HG03159 (cell line): ENCODE results near the gene MMP24.

Experiments used
- ATAC-seq: cut with Tn5 transposase; IDR thresholded peaks from one replicate; pipeline ENCODE4 v1.9.1; 2021; ENCODE audit warnings: mild to moderate bottlenecking, moderate library complexity; ENCODE audit not compliant: unreplicated experiment

Gene MMP24

DNA sequence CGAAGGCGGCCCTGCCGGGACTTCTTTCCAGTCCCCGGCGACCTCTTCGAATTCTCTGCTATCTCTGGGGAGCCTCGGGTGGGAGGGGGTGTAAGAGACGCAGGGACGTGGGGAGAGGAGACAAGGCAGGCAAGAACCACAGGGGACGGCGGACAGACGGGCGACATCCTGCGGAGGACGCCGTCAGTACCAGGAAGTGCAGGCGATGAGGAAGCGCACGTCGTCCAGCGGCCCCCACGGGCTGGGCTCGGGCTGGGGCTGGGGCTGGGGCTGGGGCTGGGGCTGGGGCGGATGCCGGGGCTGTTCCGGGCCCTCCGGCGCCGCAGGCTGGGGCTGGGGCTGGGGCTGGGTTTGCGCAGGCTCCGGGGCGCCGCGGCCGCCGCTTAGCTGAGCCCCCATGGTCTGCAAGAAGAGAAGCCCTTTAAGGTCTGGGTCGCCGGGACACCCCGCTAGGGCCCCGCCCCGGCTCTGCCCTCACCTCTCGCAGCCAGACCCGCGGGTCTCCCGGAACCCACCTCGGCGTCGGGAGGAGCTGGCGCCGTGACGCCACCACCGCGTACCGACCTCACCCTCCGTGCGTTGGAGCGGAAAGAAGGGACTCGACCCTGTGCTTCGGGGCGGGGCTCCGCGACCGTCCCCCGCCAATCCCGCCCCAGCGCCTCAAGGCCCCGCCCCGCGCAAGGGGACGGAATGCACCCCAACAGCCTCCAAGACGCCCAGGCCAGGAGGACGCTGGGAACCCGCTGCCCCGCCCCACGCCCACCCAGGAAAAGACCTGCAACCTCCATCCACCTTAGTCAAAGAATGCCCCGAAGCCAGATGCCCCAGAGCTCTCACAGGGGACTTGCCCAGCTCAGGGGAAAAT is 51.3 kb downstream of the MMP24 start, which contains the start of gene MMP24OS:
Gene MMP24OS (minus strand): TSS at position 592 of the 865 bp plus-strand sequence. CDS start 193 bp downstream, at position 399.
- ATAC-seq = peak; percentile 85

DNA sequence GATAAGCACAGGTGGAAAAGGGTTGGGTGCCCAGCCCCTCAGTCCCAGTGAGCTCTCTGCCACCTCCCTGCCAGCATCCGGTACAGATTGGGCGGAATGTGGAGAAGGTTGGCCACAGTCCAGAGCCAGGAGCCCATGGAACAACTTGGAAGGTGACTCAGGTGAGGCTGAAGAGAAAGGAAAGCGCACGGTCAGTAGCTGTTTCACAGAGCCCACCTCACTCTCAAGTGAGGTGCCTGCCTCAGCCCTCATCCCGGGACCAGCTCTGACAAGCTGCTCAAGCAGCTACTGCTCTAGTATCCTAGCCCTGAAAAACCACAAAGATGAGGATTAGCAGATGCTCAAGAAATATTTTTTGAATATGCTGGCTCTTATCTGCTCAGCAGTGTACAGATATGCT is 52.5 kb downstream of the MMP24 start:
- no peak for ATAC-seq

DNA sequence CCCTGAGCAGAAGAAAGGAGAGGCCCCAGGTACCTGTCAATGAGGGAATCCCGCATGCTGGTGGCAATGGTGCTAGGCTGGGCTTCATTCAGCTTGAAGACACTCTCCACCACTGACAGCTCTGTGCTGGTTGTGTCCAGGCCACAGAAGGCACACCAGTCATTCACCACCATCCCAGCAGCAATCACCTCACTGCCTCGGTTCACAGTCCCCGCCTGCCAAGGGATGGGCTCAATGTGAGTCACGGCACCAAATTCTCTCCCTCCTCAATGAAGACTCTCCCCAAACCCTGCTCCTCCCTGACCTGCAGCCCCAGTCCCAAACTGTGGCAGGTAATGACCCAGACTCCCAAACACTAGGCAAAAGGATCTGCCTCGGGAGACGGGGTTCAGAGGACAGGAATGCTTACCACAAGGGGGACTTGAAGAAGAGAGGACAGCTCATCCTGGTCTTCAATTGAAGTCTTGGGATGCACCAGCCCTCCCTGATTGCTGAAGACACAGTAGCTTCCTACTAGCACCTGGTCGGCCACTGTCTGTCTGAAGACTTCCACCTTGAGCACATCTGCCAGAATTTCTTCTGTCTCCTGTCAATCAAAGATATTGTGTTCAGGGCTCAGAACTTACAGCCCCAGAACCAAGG is 53.2 kb downstream of the MMP24 start:
- no peak for ATAC-seq

DNA sequence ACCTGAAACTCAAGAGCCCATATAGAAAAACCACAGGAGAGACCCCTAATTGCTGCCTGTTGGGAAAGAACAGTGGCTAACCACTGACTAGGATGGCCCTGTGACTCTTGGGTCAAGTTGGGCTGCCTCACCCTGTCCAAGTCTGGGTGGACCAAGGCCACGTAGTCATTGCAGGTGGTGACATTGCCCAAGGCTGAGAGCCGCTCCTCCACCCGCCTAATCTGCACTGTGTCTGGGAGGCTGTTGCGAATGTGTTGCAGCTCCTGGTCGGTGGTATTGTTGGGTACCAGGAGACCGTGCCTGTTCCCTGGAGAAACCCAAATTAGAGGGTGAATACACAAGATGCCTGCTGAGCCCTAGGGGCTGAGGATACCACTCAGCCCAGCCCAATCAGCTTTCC is 54.0 kb downstream of the MMP24 start:
- ATAC-seq = no peak

DNA sequence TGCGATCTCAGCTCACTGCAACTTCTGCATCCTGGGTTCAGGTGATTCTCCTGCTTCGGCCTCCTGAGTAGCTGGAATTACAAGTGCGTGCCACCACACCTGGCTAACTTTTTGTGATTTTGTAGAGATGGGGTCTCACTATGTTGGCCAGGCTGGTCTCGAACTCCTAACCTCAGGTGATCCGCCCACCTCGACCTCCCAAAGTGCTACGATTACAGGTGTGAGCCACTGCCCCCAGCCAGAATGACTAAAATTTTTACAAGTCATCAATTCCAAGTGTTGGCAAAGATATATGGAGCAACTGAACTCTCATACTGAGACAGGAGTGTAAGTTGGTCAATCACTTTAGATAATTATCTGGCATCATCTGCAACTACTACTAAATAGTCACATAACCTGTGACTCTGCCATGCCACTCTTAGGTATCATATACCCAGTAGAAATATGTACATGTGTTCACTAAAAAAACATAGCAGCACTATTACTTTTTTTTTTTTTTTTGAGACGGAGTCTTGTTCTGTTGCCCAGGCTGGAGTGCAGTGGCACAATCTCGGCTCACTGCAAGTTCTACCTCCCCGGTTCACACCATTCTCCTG is 55.1 kb downstream of the MMP24 start:
- ATAC-seq = no peak

DNA sequence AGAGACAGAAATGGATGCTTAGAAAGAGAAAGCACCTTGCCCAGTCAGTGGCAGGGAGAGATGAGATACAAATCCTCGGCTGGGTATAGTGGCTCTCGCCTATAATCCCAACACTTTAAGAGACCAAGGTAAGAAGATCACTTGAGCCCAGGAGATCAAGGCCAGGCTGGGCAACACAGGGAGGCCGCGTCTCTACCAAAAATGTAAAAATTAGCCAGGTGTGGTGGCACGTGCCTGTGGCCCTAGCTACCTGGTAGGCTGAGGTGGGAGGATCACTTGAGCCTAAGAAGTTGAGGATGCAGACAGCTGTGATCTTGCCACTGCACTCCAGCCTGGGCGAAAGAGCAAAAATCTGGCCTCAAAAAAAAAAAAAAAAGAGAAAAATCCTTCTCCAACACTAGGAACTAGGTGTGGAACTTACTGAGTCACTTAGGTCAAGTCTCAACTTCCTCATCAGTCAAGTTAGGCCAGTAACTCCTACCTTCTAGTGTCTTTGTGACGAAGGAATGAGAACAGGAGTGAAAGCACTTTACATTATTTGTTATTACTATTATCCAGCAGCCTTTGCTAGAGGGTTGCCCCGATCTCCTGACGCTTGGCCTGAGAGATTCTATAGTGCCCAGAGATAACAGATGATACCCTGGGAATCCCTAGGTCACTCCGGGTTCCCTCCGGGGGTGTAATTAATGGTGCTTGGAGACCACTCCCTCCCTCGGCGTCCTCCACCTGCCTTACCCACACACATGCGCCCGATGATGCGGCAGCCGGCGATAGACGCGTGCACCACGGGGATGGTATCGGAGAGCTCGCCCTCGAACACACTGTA is 57.2 kb downstream of the MMP24 start:
- ATAC-seq = peak; percentile 17

DNA sequence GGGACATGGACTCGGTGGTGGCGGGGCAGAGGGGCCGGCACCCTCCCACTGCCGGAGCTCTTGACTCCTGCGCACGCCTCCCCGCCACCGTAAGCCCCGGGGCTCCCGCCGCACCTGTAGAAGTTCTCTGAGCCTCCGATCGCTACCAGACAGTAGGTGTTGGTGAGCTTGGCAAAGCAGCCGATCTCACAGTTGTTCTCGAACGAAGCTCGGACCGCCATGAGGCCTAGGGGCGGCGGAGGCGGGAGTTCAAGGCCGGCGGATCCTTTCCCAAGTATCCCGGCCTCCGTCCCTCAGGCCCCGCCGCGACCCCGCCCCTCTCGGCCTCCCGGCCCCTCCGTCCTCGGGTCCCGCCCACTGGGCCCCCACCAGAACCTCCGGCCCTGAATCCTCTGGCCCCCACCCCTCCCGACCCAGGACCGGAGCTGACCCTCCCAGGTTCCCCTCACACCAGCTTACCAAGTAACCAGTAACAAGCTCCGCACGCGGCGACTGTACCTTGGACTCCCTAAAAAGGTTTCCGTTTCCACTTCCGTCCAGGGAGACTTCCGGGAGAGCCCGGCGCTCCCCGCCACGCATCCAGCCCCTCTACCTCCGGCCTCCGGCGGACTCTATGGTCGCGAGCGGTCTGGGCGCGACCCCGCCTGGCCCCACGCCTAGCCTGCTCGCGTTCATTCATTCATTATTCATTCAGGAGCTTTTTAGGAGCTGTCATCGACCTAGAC is 57.9 kb downstream of the MMP24 start, which contains the start of gene EIF6:
Gene EIF6 (minus strand): TSS at position 506 of the 725 bp plus-strand sequence. CDS start 285 bp downstream, at position 221.
- ATAC-seq = peak; percentile 73

DNA sequence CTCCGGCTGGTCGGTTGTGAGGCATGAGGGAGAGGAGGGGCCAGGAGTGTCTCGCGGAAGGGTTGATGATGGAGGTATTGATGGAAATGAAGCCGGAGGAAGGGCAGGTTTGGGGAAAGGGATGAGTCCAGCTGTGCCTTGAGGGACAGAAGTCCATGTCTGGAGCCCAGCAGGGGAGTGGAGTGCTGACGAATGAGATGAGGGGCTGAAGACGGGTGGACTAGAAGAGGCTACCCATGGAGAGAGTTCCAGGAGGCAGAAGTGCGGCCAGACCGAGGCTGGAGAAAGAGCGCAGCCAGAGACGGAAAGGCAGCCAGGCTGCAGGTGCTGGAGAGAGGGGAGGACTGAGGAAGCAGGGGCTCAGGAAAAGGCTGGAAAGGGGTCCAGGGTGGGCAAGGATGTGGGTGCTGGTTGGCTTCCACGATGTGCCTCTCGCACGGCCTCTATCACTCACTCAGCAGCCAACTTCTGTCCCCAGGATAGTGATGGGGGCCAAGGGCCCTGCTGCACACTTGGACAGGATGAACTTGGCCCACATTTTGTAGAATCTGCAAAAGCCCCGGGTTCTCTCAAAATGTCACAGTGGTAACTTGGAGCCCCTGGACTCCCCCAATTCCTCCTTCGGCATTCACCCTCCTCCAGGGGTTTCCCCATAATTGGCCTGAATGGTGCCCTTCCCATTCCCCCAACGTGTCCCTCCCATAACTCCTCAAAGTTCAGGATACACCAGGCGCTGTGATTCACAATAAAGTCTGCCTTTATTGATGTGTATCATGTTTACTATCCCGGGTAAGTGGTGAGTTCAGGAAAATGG is 58.7 kb downstream of the MMP24 start:
- ATAC-seq = peak; percentile 13

DNA sequence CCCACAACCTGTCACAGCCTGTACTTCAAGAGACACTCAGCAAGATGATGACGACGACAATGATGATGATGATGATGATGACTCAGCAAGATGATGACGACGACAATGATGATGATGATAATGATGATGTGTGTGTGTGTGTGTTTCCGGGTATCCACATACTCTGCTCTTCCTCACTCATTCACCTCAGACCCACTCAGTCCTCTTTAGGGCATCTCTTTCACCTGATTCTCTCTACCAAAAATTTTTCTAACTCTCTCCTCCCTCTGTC is 59.3 kb downstream of the MMP24 start:
- ATAC-seq = no peak

DNA sequence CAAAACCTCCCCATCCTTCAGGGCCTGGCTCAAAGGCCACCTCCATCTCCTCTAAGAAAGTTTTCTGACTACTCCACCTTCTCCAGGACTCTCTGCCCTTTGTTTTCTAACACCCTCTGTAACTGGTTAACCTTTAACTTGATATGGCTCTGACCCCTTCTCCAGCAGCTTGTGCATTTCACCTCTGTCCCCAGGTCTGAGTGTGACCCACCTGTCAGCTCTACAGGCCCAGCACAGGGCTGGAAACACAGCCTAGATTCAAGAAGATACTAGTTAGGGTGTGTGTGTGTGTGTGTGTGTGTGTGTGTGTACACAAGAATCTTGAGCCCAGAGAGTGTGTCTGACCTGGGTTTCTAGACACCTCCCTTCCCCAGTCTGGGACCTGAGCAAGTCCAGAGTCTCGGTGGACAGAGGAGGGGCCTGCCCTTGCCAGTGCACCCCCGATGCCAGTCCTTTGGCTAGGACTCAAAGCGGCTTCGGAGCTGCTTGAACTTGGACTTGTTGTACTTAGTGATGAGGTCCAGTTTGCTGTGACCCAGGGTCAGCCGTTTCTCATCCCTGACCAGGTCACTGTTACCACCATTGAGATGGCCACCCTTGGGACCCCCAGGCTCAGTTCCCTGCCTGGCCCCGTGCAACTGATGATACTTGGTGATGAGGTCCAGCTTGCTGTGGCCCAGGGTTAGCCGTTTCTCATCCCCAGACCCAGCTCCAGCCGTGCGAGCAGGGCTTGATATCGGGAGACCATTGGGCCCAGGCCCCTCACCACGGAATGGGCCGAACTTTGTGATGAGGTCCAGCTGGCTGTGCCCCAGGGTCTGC is 59.8 kb downstream of the MMP24 start:
- ATAC-seq = no peak

DNA sequence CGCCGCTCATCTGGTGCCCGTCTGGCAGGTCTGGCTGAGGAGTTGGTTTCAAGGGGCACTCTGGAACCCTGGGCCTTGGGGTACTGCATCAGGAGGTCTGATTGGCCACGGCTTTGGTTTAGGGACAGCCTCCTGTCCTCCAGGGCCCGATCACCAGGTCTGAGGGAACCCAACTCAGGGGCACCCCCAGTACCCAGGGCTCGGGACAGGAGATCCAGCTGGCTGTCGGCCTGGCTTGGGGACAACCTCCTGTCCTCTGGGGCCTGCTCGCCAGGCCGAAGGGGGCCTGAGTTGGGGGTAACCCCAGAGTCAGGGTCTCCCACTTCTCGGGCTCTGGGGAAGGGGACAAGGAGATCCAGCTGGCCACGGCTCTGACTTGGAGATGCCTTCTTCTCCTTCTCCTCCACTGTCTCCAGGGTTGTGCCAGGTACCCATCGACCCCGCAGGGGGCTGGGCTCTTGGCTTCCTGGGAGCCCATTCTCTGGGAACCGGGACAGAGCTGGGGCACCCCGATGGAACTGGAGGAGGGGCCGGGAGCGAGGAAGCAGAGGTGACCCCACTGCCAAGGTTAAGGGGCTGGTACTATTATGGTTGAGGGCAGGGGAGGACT is 60.5 kb downstream of the MMP24 start:
- ATAC-seq = no peak

DNA sequence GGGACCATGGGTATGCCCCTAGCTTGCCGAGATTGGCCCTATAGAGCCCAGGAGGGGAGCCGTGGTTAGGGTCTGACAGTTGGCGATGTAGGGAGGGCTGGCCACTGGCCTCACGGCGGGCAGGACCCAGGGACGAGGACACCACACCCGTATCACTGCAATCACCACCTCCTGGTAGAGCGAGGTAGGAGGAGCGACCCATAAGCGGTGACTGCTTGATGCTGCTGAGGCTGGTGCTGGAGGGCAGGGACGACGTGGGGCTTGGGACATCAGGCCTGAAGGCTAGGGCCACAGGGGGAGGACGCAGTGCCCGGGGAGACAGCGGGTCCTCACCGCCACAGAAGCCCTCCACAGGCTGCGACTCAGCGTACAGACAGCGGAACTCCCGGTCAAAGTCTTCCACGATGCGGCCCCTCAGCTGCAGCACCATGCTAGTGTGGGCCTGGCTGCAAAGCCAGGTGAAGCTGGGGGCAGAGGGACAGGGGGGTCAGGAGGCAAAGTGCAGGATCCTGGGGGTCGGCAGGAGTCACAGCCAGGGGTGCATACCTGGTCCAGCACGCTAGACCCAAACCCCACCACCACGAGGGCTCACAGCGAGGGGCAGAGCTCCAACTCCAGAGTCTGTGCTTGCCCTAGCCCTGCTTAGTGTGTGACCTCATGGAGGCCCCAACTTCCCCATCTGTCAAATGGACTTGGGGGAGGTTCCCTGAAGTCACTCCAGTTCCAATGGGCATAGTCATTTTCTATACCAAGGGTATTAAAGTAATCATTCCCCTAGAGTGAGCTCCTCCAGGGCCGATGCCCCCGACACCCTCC is 61.2 kb downstream of the MMP24 start:
- no peak for ATAC-seq

DNA sequence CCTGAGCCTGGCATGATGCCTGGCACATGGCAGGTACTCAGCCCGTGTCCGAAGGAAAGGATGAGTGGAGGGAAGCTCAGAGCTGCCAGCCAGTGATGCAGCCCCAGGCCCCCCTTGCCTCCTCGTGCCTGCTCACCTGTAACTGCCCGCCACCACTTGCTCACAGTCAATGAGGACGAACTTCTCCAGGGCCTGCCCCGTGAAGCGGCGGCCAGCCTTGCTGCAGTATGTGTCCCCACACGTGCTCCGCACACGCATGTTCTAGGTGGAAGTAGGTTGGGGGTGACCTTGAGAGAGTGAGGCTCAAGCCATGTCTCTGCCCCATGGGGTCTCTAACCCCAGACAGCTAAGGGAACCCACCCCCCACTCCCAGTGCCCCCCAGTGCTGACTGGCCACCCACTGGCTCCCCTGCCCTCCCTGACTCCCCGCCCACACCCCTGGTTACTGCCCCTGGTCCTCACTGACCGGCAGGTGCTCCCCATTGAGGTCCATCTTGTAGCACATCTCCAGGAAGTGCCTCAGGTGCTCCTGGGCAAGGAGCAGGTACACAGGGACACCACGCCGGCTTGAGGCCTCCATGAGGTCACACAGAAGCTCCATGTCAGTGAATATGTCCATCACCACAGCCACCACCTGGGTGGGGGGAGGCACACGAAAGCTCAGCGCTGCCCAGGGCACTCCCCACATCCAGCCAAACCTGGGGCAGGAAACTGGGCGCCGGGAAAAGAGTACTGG is 62.0 kb downstream of the MMP24 start:
- no peak for ATAC-seq

DNA sequence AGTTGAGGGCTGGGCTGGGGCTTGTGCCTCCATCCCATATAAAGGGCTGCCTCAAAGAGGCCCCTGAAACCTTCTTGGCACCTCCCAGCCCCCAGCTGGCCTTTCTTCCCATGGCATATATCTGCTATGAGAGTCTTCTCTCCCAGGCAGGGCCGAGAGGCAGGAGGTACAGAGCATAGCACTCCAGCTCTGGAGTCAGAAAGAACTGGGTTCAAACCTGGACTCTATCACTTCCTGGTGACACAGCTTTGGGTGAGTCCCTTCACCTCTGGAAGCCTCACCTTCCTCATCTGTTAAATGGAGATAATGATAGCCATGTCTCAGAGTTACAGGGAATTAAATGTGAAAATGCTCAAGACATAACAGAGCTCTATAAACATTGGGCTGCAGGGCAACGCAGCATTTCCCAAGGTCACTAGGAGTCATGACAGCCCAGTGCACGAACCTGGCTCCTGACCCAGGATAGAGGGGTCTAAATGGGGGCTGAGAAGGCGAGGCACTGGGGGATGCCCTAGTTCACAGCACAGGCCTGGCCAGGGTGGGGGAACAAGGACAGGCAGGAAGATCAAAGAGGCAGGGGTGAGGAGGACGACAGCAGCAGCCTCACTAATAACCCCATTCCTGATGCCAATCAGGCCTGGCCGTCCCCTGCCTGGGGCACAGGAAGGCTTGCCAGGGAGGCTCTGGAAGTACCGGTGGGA is 63.8 kb downstream of the MMP24 start:
- no peak for ATAC-seq

DNA sequence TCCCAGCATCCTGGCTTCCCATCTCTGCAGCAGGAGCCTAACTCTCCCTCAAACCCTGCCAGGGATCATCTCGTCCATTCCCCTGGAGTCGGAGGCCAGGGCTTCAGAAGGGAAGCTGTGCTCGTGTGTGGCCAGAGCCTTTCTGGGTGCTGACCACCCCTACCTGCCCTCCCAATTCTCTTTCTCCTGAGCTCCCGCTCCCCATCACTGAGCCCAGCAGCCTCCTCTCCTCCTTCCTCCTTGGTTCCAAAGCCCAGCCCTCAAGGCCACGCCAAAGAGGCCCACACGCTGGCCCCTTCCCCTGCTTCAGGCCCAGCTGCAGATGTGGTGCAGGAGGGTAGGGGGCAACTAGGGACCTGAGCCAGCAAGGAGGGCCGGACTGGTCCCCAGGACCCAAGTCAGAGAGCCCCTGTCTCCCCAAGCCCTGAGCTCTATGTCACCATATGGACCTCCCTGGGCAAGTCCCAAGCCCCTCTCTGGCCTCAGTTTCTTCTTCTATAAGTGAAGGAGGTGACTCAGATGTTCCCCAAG is 64.5 kb downstream of the MMP24 start:
- ATAC-seq = no peak
